Amygdala (tissue), 56 donors: ENCODE data around the gene PPP1R13L.

Experiments used
- DNase-seq, 56 donors: peaks; one replicate each; lab custom pipeline; 2025; lab: John Stamatoyannopoulos, UW

Gene PPP1R13L, protein sequence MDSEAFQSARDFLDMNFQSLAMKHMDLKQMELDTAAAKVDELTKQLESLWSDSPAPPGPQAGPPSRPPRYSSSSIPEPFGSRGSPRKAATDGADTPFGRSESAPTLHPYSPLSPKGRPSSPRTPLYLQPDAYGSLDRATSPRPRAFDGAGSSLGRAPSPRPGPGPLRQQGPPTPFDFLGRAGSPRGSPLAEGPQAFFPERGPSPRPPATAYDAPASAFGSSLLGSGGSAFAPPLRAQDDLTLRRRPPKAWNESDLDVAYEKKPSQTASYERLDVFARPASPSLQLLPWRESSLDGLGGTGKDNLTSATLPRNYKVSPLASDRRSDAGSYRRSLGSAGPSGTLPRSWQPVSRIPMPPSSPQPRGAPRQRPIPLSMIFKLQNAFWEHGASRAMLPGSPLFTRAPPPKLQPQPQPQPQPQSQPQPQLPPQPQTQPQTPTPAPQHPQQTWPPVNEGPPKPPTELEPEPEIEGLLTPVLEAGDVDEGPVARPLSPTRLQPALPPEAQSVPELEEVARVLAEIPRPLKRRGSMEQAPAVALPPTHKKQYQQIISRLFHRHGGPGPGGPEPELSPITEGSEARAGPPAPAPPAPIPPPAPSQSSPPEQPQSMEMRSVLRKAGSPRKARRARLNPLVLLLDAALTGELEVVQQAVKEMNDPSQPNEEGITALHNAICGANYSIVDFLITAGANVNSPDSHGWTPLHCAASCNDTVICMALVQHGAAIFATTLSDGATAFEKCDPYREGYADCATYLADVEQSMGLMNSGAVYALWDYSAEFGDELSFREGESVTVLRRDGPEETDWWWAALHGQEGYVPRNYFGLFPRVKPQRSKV

DNA sequence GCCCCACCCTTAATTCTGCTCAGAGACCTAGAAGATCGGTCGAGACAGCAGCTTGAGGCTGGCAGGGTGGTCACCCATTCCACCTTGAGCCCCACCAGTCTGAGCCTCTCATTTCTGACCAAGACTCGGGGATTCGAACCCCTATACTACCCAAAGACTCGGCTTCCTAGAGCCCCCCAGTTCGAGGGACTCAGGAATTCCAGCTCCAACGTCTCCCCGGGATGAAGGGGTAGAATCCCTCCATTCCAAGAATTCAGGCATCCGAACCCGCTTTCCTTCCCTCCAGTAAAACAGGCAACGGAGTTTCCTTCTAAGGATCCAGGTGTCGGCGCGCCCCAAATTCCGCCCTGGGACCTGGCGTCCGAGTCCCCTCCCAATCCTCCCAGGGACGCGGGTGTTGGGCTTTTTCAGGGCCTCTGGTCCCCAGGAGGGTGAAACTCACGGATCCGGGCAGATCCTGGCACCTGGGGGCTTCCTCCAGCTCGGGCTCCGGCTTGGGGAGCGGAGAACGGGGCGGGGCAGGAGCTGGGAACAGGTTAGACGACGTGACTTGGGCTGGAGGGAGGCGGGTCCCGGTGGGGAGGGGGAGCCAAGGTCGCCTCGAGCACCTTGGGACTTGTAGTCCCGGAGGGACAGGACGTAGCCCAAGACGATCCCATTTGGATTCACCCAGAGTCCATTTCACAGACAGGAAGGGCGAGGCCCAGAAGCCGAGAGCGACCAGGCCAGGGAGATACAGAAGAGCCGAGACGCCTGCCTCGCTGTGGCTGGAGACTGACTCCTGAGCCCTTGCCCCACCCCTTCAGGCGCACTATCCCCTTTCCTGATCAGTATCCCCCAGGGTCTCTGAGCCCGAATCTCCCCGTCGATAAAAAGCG lies at the start of gene PPP1R13L:
TSS of gene PPP1R13L (minus strand) at position 513 of the 878 bp plus-strand sequence. CDS start 6,751 bp downstream, outside the sequence.
- peak in 26 of 56 donors; percentile 14 to 72 (median 45) for DNase-seq

DNA sequence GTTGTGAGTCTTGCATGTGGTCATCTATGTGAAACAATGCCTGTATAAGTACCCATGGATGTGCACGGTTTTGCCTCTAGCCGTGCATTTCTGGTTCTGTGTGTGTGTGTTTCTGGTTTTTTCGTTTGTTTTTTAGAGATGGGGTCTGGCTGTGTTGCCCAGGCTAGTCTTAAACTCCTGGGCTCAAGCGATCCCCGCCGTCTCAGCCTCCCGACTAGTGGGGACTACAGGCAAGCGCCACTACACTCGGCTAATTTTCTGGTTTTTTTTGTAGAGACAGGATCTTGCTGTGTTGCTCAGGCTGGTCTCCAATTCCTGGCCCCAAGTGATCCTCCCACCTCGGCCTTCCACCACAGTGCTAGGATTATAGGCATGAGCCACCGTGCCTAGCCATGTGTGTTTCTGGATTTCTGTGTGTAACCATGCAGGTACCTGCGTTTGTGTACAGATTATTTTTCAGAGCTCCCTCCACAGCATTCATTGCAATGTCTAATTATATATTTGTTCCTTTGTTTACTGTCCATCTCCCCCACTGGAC lies 47.0 kb upstream of the PPP1R13L start:
- DNase-seq = no peak

DNA sequence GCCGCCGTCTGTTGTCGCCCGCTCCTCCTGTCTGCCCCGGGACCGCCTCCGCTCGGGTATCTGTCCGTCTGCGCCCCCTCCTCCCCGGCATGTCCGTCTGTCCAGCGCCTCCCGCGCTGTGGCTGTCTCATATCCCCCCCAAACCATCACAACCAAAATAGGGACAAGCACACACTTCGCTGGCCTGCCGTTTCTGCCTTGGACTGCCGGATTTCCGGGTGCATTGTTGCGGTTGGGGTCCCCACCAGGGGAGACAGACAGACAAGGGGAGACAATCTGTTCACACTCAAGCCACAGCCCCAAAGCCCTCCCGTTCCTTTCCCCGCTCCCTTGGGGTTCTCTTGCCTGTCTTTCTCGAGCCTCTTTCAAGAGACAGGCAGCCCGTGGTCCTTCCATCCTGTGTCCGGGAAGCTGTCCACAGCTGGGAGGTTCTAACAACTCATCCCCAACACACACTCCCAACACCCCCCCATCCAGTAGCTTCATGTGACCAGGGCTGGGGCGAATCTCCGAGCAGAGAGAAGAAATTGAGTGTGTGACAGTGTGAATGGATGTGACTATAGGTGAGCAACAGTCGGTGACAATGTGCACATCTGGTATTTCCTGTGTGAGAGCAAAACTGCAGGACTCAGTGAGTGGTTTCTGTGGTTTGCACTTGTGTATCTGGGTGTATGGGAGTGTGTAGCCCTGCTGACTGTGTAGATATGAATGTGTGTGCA lies 46.4 kb upstream of the PPP1R13L start:
- peak in 5 of 56 donors; percentile 17 to 56 (median 39) for DNase-seq

DNA sequence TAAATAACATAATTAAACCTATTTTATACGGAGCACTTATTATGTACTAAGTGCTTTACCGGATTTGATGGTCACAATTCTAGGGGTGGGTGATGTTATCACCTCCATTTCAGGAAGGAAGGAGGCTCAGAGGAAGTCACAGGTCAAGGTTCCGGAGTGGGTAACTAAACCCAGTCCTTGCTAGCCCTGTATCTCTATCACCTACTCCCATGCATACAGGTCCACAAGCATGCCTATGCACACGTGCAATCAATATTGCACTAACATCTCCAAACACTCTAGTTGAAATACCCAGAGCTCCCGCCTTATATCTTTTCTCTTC lies 45.1 kb upstream of the PPP1R13L start:
- DNase-seq = no peak

DNA sequence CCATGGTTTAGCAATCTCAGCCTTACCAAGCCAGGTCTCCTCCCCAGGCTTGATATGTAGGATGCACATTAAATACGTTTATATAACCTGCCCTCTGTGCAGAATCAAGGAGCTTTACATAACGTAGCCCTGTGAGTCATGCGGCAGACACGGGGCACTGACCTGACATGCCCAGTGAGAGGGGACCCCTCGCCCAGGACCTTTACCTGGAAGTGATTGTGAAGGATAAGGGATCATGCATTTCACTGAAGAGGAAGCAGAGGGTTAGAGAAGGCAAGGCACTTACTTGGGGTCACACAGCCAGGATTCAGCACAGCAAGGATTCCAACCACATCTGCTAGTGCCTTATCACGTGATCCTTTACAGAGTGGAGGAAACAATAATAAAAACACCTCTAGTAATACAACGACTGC lies 44.0 kb upstream of the PPP1R13L start:
- no peak for DNase-seq

DNA sequence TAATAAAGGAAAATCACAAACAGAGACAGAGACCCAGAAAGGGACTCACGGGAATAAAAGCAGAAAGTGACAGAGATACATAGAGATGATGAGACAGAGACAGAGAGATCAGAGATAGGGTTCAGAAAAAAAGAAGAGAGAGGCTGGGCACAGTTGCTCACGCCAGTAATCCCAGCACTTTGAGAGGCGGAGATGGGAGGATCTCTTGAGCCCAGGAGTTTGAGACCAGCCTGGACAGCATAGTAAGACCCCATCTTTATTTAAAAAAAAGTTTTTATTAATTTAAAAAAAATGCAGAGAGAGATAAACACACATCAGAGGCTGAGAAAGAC lies 43.5 kb upstream of the PPP1R13L start:
- DNase-seq = no peak

DNA sequence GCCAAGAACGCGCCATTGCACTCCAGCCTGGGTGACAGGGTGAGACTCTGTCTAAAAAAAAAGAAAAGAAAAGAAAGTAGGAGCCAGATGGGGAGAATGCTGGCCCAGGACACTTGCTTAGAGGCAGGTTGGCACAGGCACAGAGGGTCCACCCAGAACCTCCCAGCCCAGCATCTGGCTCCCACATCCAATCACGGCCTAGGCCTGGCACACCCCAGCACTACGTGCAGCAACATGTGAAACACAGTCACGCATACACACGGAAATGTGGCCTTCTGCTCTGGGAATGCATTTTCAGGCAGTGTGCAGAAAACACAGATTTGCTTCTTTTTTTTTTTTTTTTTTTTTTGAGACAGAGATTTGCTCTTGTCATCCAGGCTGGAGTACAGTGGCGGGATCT lies 42.1 kb upstream of the PPP1R13L start:
- no peak for DNase-seq

DNA sequence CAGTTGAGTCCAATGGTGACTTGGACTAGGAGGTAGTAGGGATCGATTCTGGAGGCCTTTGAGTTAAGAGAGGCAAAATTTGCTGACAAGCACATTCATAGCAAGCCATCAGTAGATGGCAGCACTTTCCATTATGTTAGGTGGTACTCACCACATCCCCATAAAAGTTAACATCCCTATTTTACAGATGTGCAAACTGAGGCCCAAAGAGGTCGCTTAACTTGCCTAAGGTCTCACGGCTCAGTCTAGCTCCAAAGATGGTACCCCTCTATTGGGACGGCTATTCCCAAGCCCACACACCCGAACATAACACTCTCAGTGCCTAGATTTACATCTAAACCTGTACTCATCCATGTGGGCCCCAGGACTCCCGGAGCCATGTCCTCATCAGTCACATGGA lies 41.4 kb upstream of the PPP1R13L start:
- no peak for DNase-seq

DNA sequence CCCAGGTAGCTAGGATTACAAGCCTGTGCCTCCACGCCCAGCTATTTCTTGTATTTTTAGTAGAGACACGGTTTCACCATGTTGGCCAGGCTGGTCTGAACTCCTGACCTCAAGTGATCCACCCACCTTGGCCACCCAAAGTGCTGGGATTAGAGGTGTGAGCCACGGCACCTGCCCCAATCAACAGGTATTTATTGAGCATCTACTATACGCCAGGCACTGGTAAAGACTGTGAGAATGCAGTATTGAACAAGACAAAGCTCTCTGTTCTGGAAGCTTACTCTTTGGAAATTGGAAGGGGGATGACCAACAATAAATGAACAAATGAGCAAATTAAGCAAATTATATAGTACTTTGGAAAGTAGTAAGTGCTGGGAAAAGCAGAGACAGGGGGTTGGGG lies 40.3 kb upstream of the PPP1R13L start:
- no peak for DNase-seq

DNA sequence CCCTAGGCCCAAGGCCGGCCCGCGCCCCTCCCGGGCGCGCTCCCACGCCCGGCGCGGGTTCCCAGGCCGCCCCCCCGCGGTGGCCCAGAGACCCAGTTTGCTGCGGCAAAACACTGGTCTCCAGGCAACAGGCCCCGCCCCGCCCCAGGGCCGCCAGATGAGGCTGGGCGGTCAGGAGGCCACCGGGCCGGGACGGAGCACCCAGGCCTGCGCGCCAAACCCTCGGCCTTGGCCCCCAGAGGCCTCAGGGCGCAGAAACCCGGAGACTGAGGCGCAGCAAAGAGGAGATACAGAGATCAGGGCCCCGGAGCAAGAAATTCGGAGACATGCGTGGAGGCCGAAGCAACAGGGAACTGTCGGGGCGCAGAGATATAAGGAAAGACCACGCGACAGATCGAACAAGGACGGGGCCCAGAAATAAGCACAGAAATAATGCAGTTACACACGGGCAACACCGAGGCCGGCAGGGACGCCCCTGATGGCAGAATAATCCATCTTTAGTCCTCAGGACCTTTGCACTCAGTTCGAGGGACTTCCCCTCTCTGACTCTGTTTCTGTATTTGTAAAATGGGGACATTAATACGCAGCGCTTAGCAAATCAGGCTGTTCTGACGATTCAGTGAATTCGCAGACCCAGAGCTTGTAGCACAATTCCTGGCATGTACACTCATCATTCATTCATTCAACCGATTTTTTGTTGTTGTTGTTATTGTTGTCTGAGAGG lies 39.6 kb upstream of the PPP1R13L start:
- DNase-seq = peak in 55 of 56 donors; percentile 10 to 93 (median 71)

DNA sequence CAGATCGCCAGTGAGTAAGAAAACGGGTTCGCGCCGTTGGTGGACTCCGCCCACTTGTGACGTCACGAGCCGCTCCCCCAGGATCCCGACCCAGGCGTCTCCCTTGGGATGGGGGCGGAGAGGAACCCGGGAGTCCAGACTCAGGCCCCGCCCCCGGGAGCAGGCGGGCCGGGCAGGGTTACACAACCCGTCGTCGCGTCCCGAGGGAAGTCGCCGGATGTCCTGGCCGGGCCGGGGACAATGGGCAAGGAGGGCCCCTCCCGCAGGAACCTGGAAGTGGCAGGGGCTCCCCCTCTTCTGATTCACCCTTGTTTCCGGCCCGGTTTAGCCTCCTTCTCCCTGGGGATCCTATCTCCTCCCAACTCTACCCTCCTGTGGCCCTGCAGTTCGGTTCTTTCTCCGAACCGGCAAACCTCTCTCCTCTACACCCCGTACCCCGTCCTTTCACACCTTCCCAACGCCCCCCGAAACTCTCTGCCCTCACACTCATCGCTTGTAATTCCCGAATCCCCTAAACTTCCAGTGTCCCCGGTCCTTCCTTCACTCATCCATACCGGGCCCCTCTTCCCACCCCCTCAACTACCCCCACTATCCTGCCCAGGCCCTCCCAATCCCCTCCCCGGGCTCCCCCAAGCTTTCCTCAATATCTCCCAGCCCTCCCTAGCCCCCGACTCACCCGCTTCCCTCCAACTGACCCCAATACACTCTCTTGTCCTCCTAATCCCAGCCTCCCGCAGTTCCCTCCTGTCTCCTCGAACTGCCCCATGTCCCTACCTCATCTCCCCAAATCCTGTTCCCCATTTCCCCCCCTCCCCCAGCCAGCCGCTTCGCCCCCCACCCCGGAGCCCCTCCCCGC lies 38.8 kb upstream of the PPP1R13L start:
- peak in 50 of 56 donors; percentile 13 to 97 (median 59) for DNase-seq

DNA sequence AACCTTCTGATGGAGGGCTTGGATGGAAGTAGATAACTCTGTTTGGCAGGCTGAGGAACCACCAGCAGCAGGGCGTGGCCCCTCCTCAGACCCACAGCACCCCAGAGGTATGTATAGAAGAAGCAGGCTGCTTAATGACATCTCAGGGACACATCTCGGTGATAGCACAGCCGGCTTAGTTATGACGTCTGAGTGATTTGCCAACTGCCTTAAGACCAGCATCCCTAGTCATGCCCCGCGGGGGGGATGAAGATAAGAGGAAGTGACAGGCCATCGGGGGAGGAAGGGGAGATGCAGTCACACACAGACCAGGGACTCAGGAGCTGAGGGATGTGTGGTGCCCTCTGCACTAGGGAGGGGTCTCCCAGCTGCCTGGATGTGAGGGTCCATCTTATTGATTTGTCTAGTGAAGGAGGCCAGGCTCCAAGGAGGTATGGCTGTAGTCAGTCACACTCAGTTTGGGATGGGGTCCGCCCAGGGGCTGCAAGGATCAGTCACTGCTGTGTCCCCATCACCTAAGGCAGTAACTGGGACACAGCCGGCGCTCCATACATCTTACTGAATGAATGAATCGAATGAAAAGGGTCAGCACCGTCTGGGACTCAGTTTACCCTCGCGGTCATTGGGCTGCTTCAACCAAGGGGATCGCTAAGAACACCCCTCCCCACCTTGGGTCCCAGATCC lies 38.1 kb upstream of the PPP1R13L start:
- DNase-seq = peak in 7 of 56 donors; percentile 5 to 57 (median 24)

DNA sequence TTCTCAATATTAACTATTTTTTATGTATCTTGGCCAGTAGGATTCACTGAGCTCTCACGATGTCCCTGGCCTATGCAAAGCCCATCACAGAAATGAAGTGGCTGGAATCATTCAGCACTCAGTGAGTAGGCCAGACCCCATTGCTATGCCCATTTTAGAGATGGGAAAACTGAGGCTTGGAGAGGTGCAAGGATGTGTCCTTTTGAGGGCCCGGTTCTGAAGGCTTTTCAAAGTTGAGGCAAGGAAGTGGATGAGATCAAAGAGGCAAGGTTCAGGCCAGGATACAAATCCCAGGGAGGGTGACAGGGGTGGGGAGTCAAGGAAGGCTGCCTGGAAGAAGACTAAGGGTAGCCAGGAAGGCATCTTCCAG lies 37.5 kb upstream of the PPP1R13L start:
- no peak for DNase-seq

DNA sequence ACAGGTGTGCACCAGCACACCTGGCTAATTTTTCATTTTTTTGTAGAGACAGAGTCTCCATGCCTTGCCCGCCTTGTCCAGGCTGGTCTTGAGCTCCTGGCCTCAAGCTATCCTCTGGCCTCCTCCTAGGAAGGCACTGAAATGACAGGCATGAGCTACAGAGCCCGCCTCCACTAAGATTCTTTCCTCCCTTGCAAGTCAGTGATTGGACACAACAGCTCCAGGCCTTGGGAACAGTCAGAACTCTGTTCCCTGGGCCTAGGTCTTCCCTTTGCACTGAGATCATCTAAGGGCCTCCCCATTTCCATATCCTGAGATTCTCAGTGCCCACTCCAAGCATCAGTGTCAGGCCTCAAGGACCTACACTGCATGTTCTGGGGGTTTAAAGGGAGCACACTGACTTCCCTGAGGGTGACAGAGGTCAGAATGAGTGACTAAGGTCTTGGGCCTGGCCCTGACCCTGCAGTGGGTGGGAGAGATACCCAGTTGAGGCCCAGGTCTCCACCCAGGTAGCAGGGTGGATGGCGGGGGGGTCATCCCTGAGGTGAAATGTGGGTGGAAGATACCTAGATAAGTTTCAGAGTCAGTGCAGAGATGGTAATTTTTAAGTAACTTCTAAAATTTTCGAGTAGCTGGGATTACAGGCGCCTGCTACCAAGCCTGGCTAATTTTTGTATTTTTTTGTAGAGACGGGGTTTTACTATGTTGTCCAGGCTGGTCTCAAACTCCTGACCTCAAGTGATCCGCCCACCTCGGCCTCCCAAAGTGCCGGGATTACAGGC lies 36.2 kb upstream of the PPP1R13L start:
- DNase-seq = no peak

DNA sequence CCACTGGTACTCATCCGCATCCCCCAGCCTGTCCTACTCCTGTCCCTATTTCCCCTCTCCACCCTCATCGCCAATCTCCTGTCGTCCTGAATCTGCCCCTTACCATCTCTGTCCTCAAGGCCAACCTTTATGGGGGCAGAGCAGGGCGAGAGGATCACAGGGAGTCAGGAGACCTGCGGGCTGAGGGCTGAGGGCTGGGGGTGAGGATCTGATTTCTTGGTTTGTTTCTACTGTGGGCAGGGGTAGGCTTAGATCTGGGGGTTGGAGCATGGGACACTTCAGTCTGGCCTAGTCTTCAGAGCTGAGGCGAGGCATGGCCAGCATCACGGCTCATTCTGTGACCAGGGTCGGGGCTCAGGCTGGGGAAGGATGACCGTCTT lies 35.4 kb upstream of the PPP1R13L start:
- peak in 1 of 56 donors; percentile 37 for DNase-seq

DNA sequence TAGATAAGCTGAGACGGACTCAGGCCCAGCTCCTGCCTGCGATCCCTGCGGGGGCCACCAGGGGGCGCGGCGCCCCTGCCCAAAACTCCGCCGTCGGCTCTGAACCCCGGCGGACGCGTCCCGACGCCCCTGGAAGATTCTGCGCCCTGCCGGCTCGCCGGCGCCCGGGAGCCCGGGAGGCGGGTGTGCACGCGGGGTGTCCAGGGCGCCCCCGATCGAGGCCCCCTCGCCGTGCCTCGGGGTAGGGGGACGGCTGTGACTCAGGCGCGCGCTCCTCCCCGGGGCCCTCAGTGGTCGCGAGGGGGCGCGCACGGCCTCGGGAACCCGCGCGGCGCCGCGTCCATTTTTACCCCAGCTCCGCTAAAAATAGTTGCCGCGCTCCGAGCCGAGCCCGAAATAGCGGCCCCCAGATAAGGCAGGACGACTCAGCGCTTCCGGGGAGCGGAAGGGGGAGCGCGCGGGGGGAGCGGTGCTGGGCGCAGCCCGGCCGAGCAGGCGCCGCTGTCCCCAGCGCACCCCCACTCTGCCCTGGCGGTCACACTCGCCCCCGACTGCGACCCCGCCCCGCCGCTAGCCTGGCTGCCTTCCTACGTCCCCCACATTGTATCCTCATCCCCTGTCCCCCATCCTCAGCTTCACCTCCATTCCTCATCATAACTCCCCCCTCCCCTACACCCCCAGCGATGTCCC lies 34.8 kb upstream of the PPP1R13L start:
- peak in 54 of 56 donors; percentile 12 to 92 (median 72) for DNase-seq
